Measurements from ENCODE around the gene SLC39A11. TPM values are rescaled to one million over a fixed set of nuclear protein-coding genes. Genes with fewer than 3 reads are reported as not detected.
"Not testable (repeated sequence)": the region's sequence is repeated elsewhere in the genome, so short reads cannot be mapped to it uniquely, and the experiment has no call there.

Gene SLC39A11
- total RNA-seq, 6 donors from 2014 or later, result 16.3 to 57.6 (median 29.5) TPM

DNA sequence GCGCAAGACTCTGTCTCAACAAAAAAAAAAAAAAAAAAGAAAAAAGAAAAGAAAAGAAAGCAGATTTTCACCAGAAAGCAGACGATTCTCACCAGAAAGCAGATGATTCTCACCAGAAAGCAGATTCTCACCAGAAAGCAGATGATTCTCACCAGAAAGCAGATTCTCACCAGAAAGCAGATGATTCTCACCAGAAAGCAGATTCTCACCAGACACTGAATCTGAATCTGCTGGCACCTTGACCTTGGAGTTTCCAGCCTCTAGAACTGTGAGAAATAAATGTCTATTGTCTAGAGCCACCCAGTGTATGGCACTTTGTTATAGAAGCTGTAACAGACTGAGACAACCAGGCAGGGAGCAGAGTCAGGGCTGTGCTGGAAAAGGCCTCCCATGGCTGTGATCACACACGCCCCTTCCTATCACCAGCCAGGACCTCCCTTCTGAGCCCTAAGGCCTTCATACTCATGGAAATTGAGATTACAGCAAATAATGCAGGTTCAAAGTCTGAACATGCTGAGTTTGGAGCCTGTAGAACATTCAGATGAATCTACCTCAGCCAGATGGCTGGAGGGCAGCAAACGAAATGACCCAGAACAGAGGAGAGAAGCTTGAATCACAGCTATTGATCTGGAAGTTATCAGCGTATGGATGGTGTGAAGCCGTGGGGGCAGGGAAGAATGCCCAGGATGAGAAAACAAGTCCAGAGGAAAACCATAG lies 309.3 kb downstream of the SLC39A11 start:
- H3K9me3 ChIP-seq, result no peaks in the 10 kb centered on the region
- H3K27me3 ChIP-seq, result no peaks in the 10 kb centered on the region
- H3K27ac ChIP-seq, result no peak overlapping the region
- no peak for DNase-seq
- ATAC-seq (ENCODE audit: low FRiP score in 2 of 2), result no peak
- H3K36me3 ChIP-seq, result no peaks in the 10 kb centered on the region
- no peak overlapping the region for H3K4me3 ChIP-seq
- TF ChIP-seq POLR2A (IDR thresholded peaks at IDR 0.05), result no peak
- no peaks in the 10 kb centered on the region for H3K4me1 ChIP-seq
- 82 to 93% methylated on average over 6 of the region's 6 CpGs for WGBS, 2 donors

DNA sequence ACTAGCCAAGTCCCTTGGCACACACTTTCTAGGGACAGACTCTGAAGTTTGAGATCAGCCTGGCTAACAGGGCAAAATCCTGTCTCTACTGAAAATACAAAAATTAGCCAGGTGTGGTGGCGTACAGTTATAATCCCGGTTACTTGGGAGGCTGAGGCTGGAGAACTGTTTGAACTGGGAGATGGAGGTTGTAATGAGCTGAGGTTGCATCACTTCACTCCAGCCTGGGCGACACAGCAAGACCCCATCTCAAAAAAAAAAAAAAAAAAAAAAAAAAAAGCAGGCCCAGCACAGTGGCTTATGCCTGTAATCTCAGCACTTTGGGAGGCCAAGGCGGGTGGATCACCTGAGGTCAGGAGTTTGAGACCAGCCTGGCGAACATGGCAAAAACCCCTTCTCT lies 310.1 kb downstream of the SLC39A11 start:
- not testable (repeated sequence) for ATAC-seq (ENCODE audit: low FRiP score in 2 of 2); H3K27me3 ChIP-seq; H3K27ac ChIP-seq; H3K36me3 ChIP-seq; DNase-seq; H3K9me3 ChIP-seq; H3K4me1 ChIP-seq; H3K4me3 ChIP-seq
- 94 to 100% methylated on average over 5 of the region's 5 CpGs for WGBS, 2 donors

DNA sequence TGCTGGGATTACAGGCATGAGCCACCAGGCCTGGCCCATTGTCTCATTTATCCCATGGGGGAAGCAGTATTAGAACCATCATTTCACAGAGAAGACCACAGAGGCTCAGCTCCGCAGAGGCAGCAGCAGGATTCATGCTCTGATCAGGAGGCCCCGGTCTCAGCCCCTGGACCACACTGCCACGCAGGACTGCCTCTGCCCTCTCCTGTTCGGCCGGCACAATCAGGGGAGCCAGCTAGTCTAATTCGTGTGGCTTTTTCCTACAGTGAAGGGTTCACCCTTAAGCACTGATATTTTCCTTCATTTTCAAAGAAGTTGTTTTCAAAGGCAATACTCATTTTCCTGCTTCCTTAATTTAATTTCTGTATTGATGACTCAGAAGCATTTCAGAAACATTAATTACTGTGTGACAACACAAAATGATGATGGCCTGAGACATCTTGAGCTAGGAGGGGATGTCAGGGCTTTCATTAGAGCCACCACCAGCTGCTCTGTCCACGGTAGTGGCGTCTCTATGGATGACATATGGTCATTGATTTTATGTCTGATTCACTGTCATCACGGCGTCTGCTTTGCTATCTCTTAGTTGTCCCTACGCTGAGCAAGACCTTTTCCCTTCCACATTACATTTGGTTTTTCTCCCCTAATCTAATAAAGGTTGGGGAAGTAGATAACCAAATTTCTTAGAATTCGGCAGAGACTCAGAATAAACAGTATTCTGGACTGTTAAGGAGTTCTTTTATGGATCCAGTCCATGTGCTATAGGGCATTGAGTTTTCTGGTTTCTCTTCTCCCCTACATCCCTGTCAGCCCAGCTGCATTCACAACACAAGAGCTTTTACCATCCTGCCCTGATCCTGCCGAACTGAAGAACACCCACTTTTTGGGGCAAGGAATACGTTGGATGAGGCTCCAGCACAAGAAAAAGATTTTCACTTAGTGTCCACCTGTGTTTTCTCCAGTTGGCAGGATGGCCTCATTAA lies 314.0 kb downstream of the SLC39A11 start:
- no peak overlapping the region for H3K4me3 ChIP-seq
- WGBS, 2 donors, result 86 to 94% methylated on average over 13 to 14 of the region's 14 CpGs
- ATAC-seq (ENCODE audit: low FRiP score in 2 of 2), result no peak

DNA sequence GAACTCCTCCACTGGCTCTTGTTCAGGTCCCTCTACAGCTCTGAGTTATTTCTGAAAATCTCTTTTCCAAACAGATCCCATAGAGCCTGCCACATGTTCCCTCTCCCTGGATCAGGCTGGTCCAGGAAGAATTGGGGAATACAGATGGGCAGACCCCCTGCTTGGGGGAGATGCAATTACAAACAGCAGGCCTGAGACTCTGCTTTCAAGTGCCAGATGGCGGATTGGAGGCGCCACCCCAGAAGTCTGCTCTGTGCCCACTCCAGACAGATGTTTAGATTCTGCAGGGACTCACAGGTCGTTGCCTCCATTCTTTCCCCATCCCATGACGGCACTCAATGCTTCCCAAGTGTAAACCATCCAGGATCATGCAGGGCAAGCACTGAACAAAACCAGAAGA lies 316.6 kb downstream of the SLC39A11 start:
- H3K9me3 ChIP-seq, result no peaks in the 10 kb centered on the region
- H3K27ac ChIP-seq, result no peak overlapping the region
- ATAC-seq (ENCODE audit: low FRiP score in 2 of 2) (no peak), DNase-seq (no peak)
- TF ChIP-seq POLR2A (IDR thresholded peaks at IDR 0.05), result no peak
- TF ChIP-seq, protein P1, sequence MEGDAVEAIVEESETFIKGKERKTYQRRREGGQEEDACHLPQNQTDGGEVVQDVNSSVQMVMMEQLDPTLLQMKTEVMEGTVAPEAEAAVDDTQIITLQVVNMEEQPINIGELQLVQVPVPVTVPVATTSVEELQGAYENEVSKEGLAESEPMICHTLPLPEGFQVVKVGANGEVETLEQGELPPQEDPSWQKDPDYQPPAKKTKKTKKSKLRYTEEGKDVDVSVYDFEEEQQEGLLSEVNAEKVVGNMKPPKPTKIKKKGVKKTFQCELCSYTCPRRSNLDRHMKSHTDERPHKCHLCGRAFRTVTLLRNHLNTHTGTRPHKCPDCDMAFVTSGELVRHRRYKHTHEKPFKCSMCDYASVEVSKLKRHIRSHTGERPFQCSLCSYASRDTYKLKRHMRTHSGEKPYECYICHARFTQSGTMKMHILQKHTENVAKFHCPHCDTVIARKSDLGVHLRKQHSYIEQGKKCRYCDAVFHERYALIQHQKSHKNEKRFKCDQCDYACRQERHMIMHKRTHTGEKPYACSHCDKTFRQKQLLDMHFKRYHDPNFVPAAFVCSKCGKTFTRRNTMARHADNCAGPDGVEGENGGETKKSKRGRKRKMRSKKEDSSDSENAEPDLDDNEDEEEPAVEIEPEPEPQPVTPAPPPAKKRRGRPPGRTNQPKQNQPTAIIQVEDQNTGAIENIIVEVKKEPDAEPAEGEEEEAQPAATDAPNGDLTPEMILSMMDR (IDR thresholded peaks at IDR 0.05), result no peak
- H3K36me3 ChIP-seq, result peaks cover 0 to 5% (median 0%) of the 10 kb centered on the region in 4 donors
- WGBS, 2 donors, result 74 to 81% methylated on average over 4 of the region's 4 CpGs
- H3K4me1 ChIP-seq, result no peaks in the 10 kb centered on the region
- no peak overlapping the region for H3K4me3 ChIP-seq
- no peaks in the 10 kb centered on the region for H3K27me3 ChIP-seq

More for the DNA sequence above, 314.0 kb downstream of the SLC39A11 start:
- no peak for DNase-seq
- H3K36me3 ChIP-seq, result no peaks in the 10 kb centered on the region
- H3K9me3 ChIP-seq, result no peaks in the 10 kb centered on the region
- TF ChIP-seq POLR2A (IDR thresholded peaks at IDR 0.05), result no peak
- no peak for TF ChIP-seq EP300 (IDR thresholded peaks at IDR 0.05)
- H3K4me1 ChIP-seq, result no peaks in the 10 kb centered on the region
- H3K27me3 ChIP-seq, result no peaks in the 10 kb centered on the region
- H3K27ac ChIP-seq, result no peak overlapping the region

DNA sequence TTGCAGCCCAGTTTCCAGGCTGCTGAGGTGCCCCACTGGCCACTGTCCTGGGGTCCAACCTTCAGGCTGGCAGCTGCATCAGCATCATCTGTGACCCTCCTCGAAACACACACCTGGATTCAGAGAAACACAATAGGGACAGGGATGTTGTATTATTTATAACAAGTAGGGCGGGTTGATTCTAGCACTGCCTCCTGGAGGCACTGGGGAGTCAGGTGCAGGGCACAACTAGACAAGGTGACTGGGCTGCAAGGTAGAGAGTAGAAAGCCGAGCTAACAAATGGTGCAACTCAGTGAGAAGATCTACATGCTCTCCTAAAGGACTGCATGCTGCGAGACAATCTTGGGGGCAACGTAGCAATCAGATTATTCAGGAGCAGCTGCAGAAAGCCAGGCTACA lies 317.3 kb downstream of the SLC39A11 start:
- H3K27me3 ChIP-seq, result no peaks in the 10 kb centered on the region
- H3K4me1 ChIP-seq, result no peaks in the 10 kb centered on the region
- ATAC-seq (ENCODE audit: low FRiP score in 2 of 2) (no peak), DNase-seq (no peak)
- no peak overlapping the region for H3K27ac ChIP-seq
- WGBS, 2 donors, result 94 to 97% methylated on average over 5 of the region's 5 CpGs
- TF ChIP-seq POLR2AphosphoS5 (IDR thresholded peaks at IDR 0.05) (no peak), EP300 (IDR thresholded peaks at IDR 0.05) (no peak), POLR2A (IDR thresholded peaks at IDR 0.05) (no peak)
- TF ChIP-seq, protein P1 (IDR thresholded peaks at IDR 0.05), result no peak
- H3K36me3 ChIP-seq, result peaks cover 0 to 5% (median 0%) of the 10 kb centered on the region in 4 donors
- H3K4me3 ChIP-seq, result no peak overlapping the region
- H3K9me3 ChIP-seq, result no peaks in the 10 kb centered on the region

DNA sequence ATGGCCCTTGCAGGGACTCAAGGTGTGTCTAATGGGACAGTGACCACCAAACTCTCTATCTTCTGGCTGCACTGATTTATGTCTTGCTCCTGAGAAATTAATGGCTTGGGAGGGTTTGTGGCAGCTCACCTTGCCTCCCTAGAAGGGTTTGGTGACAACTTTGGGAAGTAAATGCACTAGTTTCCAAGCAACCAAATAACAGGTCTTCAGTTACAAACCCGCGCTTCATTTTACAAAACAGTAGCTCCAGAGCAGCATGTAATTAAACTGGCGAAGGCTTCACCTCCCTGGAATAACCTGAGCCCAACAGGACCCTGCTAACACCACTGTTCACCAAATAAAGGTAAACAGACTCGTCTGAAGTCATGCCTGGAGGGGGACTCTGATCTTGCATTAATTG lies 318.3 kb downstream of the SLC39A11 start:
- Histone ChIP-seq H3K27me3 (no peaks in the 10 kb centered on the region), H3K9me3 (no peaks in the 10 kb centered on the region), H3K4me1 (no peaks in the 10 kb centered on the region), H3K4me3 (no peak overlapping the region), H3K36me3 (peaks cover 0 to 5% (median 0%) of the 10 kb centered on the region in 4 donors), H3K27ac (no peak overlapping the region)
- DNase-seq (no peak), ATAC-seq (ENCODE audit: low FRiP score in 2 of 2) (no peak)
- 90 to 94% methylated on average over 4 of the region's 4 CpGs for WGBS, 2 donors
- TF ChIP-seq POLR2A (IDR thresholded peaks at IDR 0.05), result no peak
- no peak for TF ChIP-seq POLR2AphosphoS5 (IDR thresholded peaks at IDR 0.05)
- TF ChIP-seq, protein P1 (IDR thresholded peaks at IDR 0.05), result no peak
- no peak for TF ChIP-seq EP300 (IDR thresholded peaks at IDR 0.05)

DNA sequence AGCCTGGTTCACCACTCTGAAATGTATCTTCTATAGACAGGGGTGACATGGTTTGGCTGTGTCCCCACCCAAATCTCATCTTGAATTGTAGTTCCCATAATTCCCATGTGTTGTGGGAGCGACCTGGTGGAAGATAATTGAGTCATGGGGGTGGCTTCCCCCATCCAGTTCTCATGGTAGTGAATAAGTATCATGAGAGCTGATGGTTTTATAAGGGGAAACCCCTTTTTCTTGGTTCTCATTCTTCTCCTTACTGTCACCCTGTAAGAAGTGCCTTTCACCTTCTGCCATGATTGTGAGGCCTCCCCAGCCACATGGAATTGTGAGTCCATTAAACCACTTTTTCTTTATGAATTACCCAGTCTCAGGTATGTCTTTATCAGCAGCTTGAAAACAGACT lies 319.3 kb downstream of the SLC39A11 start:
- DNase-seq; ATAC-seq (ENCODE audit: low FRiP score in 2 of 2): not testable (repeated sequence)
- 93 to 100% methylated on average over 1 of the region's 1 CpG for WGBS, 2 donors

More for the DNA sequence above, 319.3 kb downstream of the SLC39A11 start:
- not testable (repeated sequence) for H3K4me3 ChIP-seq, H3K27ac ChIP-seq, H3K27me3 ChIP-seq, H3K9me3 ChIP-seq, H3K4me1 ChIP-seq, H3K36me3 ChIP-seq

Measured in upper lobe of left lung (tissue), 6 donors.